Pulmonary artery endothelial cell (primary cell): ENCODE results near the gene TAF11L11. TPM values are rescaled to one million over a fixed set of nuclear protein-coding genes. Genes with fewer than 3 reads are reported as not detected.
"Not testable (repeated sequence)": the region's sequence is repeated elsewhere in the genome, so short reads cannot be mapped to it uniquely, and the experiment has no call there.

ENCODE experiments used
- DNase-seq: peaks from one replicate; pipeline ENCODE4 v3.0.0-alpha.2; 2011; ENCODE audit warnings: low read depth, low spot score
- total RNA-seq: library from RNA; depleted of rRNA; stranded (reverse); fragments of >200 nt; gene quantifications from 2 replicates; pipeline ENCODE4 v1.2.3, GENCODE V29; 2014

Gene TAF11L11
- total RNA-seq = not detected in 2 replicates

- not testable (repeated sequence) for DNase-seq
Measured at GRCh38 chr5:17603880-17604279, at the start of gene TAF11L11. Gene TAF11L11, plus strand, starts transcription at chr5:17604183.

GRCh38 chr5:17585658-17586057 lies 18.3 kb upstream of the TAF11L11 start, which contains the start of gene TAF11L7:
Gene TAF11L7, minus strand, starts transcription at chr5:17585758.
- not testable (repeated sequence) for DNase-seq

- DNase-seq = not testable (repeated sequence)
Measured at GRCh38 chr5:17590860-17591259, 13.1 kb upstream of the TAF11L11 start, which contains the start of gene TAF11L8. Gene TAF11L8, minus strand, starts transcription at chr5:17590960.

- not testable (repeated sequence) for DNase-seq
Measured at GRCh38 chr5:17594255-17594654, 9.7 kb upstream of the TAF11L11 start, which contains the start of gene TAF11L9. Gene TAF11L9, minus strand, starts transcription at chr5:17594394.

- not testable (repeated sequence) for DNase-seq
Measured at GRCh38 chr5:17597728-17598127, 6.3 kb upstream of the TAF11L11 start, which contains the start of gene TAF11L10. Gene TAF11L10, minus strand, starts transcription at chr5:17597828.

- no peak for DNase-seq
Measured at GRCh38 chr5:17604951-17605350, 968 bp downstream of the TAF11L11 start.

- DNase-seq = not testable (repeated sequence)
Measured at GRCh38 chr5:17607461-17607860, 3.5 kb downstream of the TAF11L11 start.

- DNase-seq = not testable (repeated sequence)
Measured at GRCh38 chr5:17610092-17610491, 6.1 kb downstream of the TAF11L11 start, which contains the start of gene TAF11L12. Gene TAF11L12, plus strand, starts transcription at chr5:17610392.

GRCh38 chr5:17614872-17615605 lies 11.1 kb downstream of the TAF11L11 start:
- DNase-seq = no peak

- DNase-seq = no peak
Measured at GRCh38 chr5:17619354-17619753, 15.4 kb downstream of the TAF11L11 start.

GRCh38 chr5:17620627-17621026 lies 16.6 kb downstream of the TAF11L11 start:
- no peak for DNase-seq

GRCh38 chr5:17625686-17626085 lies 21.7 kb downstream of the TAF11L11 start:
- DNase-seq = no peak

GRCh38 chr5:17631788-17632187 lies 27.8 kb downstream of the TAF11L11 start, which contains the start of gene TAF11L13:
Gene TAF11L13, plus strand, starts transcription at chr5:17632088.
- DNase-seq = not testable (repeated sequence)

GRCh38 chr5:17634160-17634559 lies 30.2 kb downstream of the TAF11L11 start, which contains the start of gene TAF11L14:
Gene TAF11L14, plus strand, starts transcription at chr5:17634460.
- DNase-seq = no peak

- DNase-seq = not testable (repeated sequence)
Measured at GRCh38 chr5:17649232-17649631, 45.2 kb downstream of the TAF11L11 start.

GRCh38 chr5:17655201-17655759 lies 51.3 kb downstream of the TAF11L11 start:
- DNase-seq = not testable (repeated sequence)

Other genes with a start within 250 kb of the TAF11L11 start
- not detected in 2 replicates for gene TAF11L2, start 106.0 kb upstream of the TAF11L11 start, total RNA-seq
- not detected in 2 replicates for gene TAF11L3, start 85.8 kb upstream of the TAF11L11 start, total RNA-seq
- not detected in 2 replicates for gene TAF11L4, start 82.4 kb upstream of the TAF11L11 start, total RNA-seq
- gene TAF11L5, start 78.9 kb upstream of the TAF11L11 start, total RNA-seq = not detected in 2 replicates
- gene TAF11L6, start 75.5 kb upstream of the TAF11L11 start, total RNA-seq = not detected in 2 replicates
- not detected in 2 replicates for gene TAF11L7, start 18.4 kb upstream of the TAF11L11 start, total RNA-seq
- gene TAF11L8, start 13.2 kb upstream of the TAF11L11 start, total RNA-seq = not detected in 2 replicates
- gene TAF11L9, start 9.8 kb upstream of the TAF11L11 start, total RNA-seq = not detected in 2 replicates
- gene TAF11L10, start 6.4 kb upstream of the TAF11L11 start, total RNA-seq = not detected in 2 replicates
- gene TAF11L12, start 6.2 kb downstream of the TAF11L11 start, total RNA-seq = not detected in 2 replicates
- not detected in 2 replicates for gene TAF11L13, start 27.9 kb downstream of the TAF11L11 start, total RNA-seq
- gene TAF11L14, start 30.3 kb downstream of the TAF11L11 start, total RNA-seq = not detected in 2 replicates